CD8-positive, alpha-beta memory T cell (primary cell): Measurements from ENCODE around the gene SCAMP2. TPM values are rescaled to one million over a fixed set of nuclear protein-coding genes. Genes with fewer than 3 reads are reported as not detected.
A peak's percentile ranks its signal among the peaks of the same experiment; 100 is the strongest.

Experiments used
- CTCF ChIA-PET: fragments of 350-600 bp; sonication (Branson Sonifier 250); formaldehyde crosslinking; loops from one replicate; lab custom pipeline; 2021; ENCODE audit warnings: antibody characterized with exemption; lab: Charles Lee
- POLR2A ChIA-PET: fragments of 350-600 bp; sonication (Branson Sonifier 250); formaldehyde crosslinking; loops from one replicate; lab custom pipeline; 2021; ENCODE audit warnings: antibody characterized with exemption; lab: Charles Lee
- DNase-seq, 5 donors: peaks; one replicate each; pipeline versions ENCODE4 v3.0.0 to v3.0.0-alpha.2; 2020 to 2022; ENCODE audit warnings: mixed read lengths in 1 of 5
- H3K27ac ChIP-seq: one replicate; pipeline ENCODE4 v1.7.0; 2013; ENCODE audit warnings: low read depth, mild to moderate bottlenecking, low read length, moderate library complexity
- H3K27me3 ChIP-seq: 2 replicates; pipeline ENCODE4 v1.7.0; 2013; ENCODE audit warnings: low read length, mild to moderate bottlenecking; ENCODE audit not compliant: insufficient read depth, poor library complexity, severe bottlenecking
- H3K36me3 ChIP-seq: 2 replicates; pipeline ENCODE4 v1.7.0; 2013; ENCODE audit warnings: mild to moderate bottlenecking, low read length, moderate library complexity; ENCODE audit not compliant: insufficient read depth
- H3K4me1 ChIP-seq: 2 replicates; pipeline ENCODE4 v1.7.0; 2013; ENCODE audit warnings: mild to moderate bottlenecking, low read length, moderate library complexity; ENCODE audit not compliant: insufficient read depth
- H3K4me3 ChIP-seq: 2 replicates; pipeline ENCODE4 v1.7.0; 2013; ENCODE audit warnings: mild to moderate bottlenecking, low read length
- H3K9me3 ChIP-seq: 2 replicates; pipeline ENCODE4 v1.7.0; 2013; ENCODE audit warnings: mild to moderate bottlenecking, low read length
- H3K27ac Mint-ChIP-seq, 8 donors: one replicate each; pipeline ENCODE4 v1.8.0; 2020 to 2021; ENCODE audit warnings: mixed read lengths in 8 of 8, mild to moderate bottlenecking in 6 of 8, inconsistent platforms in 3 of 8, moderate library complexity in 3 of 8
- H3K27me3 Mint-ChIP-seq, 2 donors: one replicate each; pipeline ENCODE4 v1.8.0; 2020 to 2021; ENCODE audit warnings: mixed read lengths in 2 of 2, mild to moderate bottlenecking in 1 of 2, moderate library complexity in 1 of 2
- H3K36me3 Mint-ChIP-seq, 3 donors: one replicate each; pipeline ENCODE4 v1.8.0; 2020 to 2021; ENCODE audit warnings: mixed read lengths in 3 of 3, inconsistent platforms in 1 of 3, mild to moderate bottlenecking in 1 of 3
- H3K4me1 Mint-ChIP-seq, 3 donors: one replicate each; pipeline ENCODE4 v1.8.0; 2020 to 2021; ENCODE audit warnings: mixed read lengths in 3 of 3, inconsistent platforms in 1 of 3, mild to moderate bottlenecking in 1 of 3
- H3K4me3 Mint-ChIP-seq, 7 donors: one replicate each; pipeline ENCODE4 v1.8.0; 2020 to 2021; ENCODE audit warnings: mixed read lengths in 7 of 7, mild to moderate bottlenecking in 6 of 7, moderate library complexity in 4 of 7, inconsistent platforms in 2 of 7
- H3K9me3 Mint-ChIP-seq, 5 donors: one replicate each; pipeline ENCODE4 v1.8.0; 2020 to 2022; ENCODE audit warnings: mixed read lengths in 5 of 5, mild to moderate bottlenecking in 3 of 5, moderate library complexity in 2 of 5, inconsistent platforms in 1 of 5
- polyA plus RNA-seq: library from polyadenylated mRNA; unstranded; fragments of 300-500 nt; fragmentation: Illumina TruSeq; gene quantifications from one replicate; pipeline ENCODE4 v1.2.3, GENCODE V29; 2021
- total RNA-seq, 2 experiments: library from RNA; stranded (reverse); gene quantifications; one replicate each; pipeline ENCODE4 v1.2.3, GENCODE V29; 2021

SCAMP2 gene
- total and polyA plus RNA-seq, 3 experiments from 2014 or later: 82.8 to 154 (median 84.2) TPM

DNA sequence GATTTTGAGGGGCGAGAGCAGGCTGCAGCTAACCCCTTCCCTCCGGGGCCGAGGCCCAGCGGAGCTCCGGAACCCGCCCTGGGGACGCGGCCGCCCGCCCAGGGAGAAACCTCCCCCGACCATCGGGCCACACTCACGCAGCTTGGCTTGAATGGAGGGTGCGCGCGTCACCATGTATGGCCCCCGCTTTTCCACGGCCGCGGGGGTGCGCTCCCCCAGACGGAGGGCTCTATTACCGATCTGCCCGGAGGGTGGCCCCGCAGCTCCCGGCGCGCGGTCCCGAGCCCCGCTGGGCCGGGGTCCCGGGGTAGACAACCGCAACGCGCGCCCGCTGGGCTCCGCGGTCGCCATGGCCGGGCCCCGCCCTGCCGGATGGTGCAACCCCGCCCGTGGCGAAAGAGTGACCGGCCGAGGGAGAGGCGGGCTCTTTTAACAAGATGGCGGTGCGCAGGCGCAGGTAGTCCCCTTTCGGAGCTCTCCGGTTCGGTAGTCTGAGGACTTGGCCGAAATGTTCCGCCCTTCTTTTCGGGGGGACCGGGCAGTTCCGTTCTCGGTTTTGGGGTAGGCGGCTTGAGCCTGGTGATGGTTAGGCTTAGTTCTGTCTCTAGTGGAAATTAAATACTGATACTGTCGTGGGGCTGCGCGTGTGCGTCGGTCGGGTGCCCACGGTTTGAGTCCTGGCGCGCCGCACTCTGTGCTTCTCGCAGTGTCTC, 33.4 kb upstream of the SCAMP2 start, which contains the start of gene FAM219B:
Gene FAM219B, minus strand, starts transcription at position 402 of the 713 bp plus-strand sequence. Its CDS starts 51 bp downstream, at position 351.
- ChIA-PET POLR2A (interaction anchor here (0.8 to 1.7 kb wide), 7 partner anchors 9 to 129 kb away, joined by 3 to 12 read pairs (median 6); partner anchors contain the start of genes COX5A, MPI and ULK3), CTCF (interaction anchor here (0.6 to 2.5 kb wide), 15 partner anchors 10 to 274 kb away, joined by 3 to 15 read pairs (median 4); partner anchors contain the start of genes MPI and SCAMP2)
- H3K36me3 ChIP-seq: peaks cover 9% of the 10 kb centered on the region
- peaks cover 38 to 42% (median 41%) of the 10 kb centered on the region in 3 donors for H3K4me1 Mint-ChIP-seq
- H3K27me3 ChIP-seq: no peaks in the 10 kb centered on the region
- peaks cover 0 to 45% (median 5%) of the 10 kb centered on the region in 3 donors for H3K36me3 Mint-ChIP-seq
- H3K9me3 Mint-ChIP-seq: no peaks in the 10 kb centered on the region
- no peaks in the 10 kb centered on the region for H3K9me3 ChIP-seq
- H3K27me3 Mint-ChIP-seq: no peaks in the 10 kb centered on the region
- peak within 1 kb of the TSS; percentile 80 for H3K27ac ChIP-seq
- DNase-seq: peak; percentile 68 to 83 (median 71)
- peak within 1 kb of the TSS; percentile 92 to 99 (median 99) for H3K4me3 Mint-ChIP-seq
- H3K4me3 ChIP-seq: peak within 1 kb of the TSS; percentile 93
- H3K27ac Mint-ChIP-seq: peak within 1 kb of the TSS; percentile 94 to 99 (median 98)
- peaks cover 32% of the 10 kb centered on the region for H3K4me1 ChIP-seq

DNA sequence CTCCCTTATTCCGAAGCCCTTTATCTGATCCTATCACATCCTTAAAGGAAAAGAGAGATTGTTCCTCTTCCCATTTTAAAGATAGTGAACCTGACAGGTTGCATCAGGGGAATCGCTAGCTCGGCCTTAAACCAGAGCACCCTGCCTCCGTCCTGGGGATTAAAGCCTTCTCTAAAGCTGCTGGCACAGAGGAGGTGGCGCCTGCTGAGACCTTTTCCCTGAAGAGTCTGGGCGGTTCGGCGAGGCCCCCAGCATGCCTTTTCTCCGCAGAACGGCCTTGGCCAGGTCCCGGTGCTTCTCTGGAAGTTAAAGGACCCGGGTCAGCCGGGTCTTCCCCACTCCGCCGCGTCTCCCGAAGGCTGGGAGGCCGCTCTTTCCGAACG, 32.9 kb upstream of the SCAMP2 start:
- H3K4me1 Mint-ChIP-seq: peaks cover 43 to 46% (median 45%) of the 10 kb centered on the region in 3 donors
- Histone ChIP-seq H3K27ac (peak overlapping the region; percentile 80), H3K9me3 (no peaks in the 10 kb centered on the region), H3K4me3 (peak overlapping the region; percentile 93), H3K27me3 (no peaks in the 10 kb centered on the region), H3K4me1 (peaks cover 37% of the 10 kb centered on the region), H3K36me3 (peaks cover 12% of the 10 kb centered on the region)
- peak overlapping the region; percentile 92 to 99 (median 99) for H3K4me3 Mint-ChIP-seq
- H3K36me3 Mint-ChIP-seq: peaks cover 0 to 45% (median 2%) of the 10 kb centered on the region in 3 donors
- POLR2A ChIA-PET: interaction anchor here (0.8 to 1.7 kb wide), 7 partner anchors 9 to 129 kb away, joined by 3 to 12 read pairs (median 6); partner anchors contain the start of genes COX5A, MPI and ULK3
- no peaks in the 10 kb centered on the region for H3K9me3 Mint-ChIP-seq
- H3K27me3 Mint-ChIP-seq: no peaks in the 10 kb centered on the region
- CTCF ChIA-PET: interaction anchor here (0.6 to 2.5 kb wide), 13 partner anchors 9 to 274 kb away, joined by 3 to 15 read pairs (median 4); partner anchors contain the start of genes MPI and SCAMP2
- peak overlapping the region; percentile 79 to 98 (median 86) for H3K27ac Mint-ChIP-seq
- no peak for DNase-seq

DNA sequence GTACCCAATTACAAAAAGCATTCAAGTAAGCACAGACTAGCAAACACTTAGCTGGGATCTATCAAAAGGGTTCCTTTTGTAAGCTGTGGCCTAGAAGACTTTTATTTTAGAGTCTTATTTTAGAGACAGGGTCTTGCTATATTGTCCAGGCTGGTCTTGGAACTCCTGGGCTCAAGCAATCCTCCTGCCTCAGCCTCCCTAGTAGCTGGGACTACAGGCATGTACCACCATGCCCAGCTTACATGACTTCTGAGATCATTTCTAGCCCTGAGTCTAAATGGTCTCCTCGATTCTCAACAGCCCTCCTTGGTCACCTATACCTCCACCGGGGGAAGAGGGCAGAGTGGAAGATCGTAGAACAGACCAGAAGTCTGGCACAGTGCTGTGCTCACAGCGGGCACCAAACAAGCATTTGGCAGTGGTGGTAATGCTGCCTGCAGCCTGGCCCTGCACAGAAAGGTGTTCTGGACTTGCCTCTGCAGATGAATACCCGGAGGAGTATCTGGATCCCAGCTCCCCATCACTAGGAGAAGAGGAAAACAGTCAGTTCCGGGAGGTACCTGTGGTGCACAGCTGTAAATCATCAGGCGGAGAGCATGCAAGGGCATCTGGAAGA, 31.1 kb upstream of the SCAMP2 start:
- no peak for DNase-seq
- Mint-ChIP-seq H3K27me3 (no peaks in the 10 kb centered on the region), H3K4me3 (peak overlapping the region in 6 of 7 donors; percentile 57 to 99 (median 92)), H3K36me3 (peaks cover 0 to 61% (median 8%) of the 10 kb centered on the region in 3 donors), H3K9me3 (no peaks in the 10 kb centered on the region), H3K27ac (peak overlapping the region in 7 of 8 donors; percentile 45 to 98 (median 80)), H3K4me1 (peaks cover 45 to 55% (median 51%) of the 10 kb centered on the region in 3 donors)
- Histone ChIP-seq H3K27me3 (no peaks in the 10 kb centered on the region), H3K4me1 (peaks cover 42% of the 10 kb centered on the region), H3K27ac (no peak overlapping the region), H3K4me3 (no peak overlapping the region), H3K36me3 (peaks cover 25% of the 10 kb centered on the region), H3K9me3 (no peaks in the 10 kb centered on the region)
- ChIA-PET CTCF (interaction anchor here (2.5 to 4.9 kb wide), 2 partner anchors 61 to 134 kb away, joined by 15 to 44 read pairs; partner anchors contain the start of gene ULK3), POLR2A (interaction anchor here (0.6 to 0.7 kb wide), 2 partner anchors 11 to 255 kb away, joined by 3 to 4 read pairs; no protein-coding TSS in a partner anchor)

DNA sequence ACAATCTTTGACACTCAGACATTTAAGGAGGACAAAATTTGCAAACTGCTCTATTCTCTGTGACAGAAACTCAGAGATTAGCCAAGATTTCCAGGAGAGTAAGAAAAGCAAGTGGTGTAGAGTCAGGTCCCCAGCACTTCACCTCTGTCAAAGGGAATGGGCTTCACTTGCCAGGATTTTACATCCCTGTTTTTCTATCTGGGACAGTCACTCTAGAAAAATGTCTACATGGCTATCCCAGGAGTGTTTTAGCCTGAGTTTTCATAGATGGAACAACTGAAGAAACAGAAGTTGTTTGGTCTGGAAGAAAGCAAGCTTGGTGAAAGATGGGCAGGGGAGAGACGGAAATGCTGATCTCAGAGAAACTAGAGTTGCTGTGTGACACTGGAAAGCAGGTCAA, 30.5 kb upstream of the SCAMP2 start:
- Histone ChIP-seq H3K9me3 (no peaks in the 10 kb centered on the region), H3K4me1 (peaks cover 42% of the 10 kb centered on the region), H3K4me3 (no peak overlapping the region), H3K27ac (no peak overlapping the region), H3K27me3 (no peaks in the 10 kb centered on the region), H3K36me3 (peaks cover 25% of the 10 kb centered on the region)
- DNase-seq: no peak
- Mint-ChIP-seq H3K4me1 (peaks cover 45 to 61% (median 56%) of the 10 kb centered on the region in 3 donors), H3K4me3 (peak overlapping the region in 4 of 7 donors; percentile 21 to 79 (median 46)), H3K36me3 (peaks cover 0 to 67% (median 8%) of the 10 kb centered on the region in 3 donors), H3K27ac (peak overlapping the region in 7 of 8 donors; percentile 44 to 98 (median 75)), H3K27me3 (no peaks in the 10 kb centered on the region), H3K9me3 (no peaks in the 10 kb centered on the region)
- POLR2A ChIA-PET: interaction anchor here (0.5 to 0.7 kb wide), 3 partner anchors 11 to 256 kb away, joined by 3 to 4 read pairs (median 4); no protein-coding TSS in a partner anchor
- CTCF ChIA-PET: interaction anchor here (1.5 to 4.9 kb wide), 4 partner anchors 47 to 113 kb away, joined by 3 to 44 read pairs (median 11); partner anchors contain the start of gene ULK3

DNA sequence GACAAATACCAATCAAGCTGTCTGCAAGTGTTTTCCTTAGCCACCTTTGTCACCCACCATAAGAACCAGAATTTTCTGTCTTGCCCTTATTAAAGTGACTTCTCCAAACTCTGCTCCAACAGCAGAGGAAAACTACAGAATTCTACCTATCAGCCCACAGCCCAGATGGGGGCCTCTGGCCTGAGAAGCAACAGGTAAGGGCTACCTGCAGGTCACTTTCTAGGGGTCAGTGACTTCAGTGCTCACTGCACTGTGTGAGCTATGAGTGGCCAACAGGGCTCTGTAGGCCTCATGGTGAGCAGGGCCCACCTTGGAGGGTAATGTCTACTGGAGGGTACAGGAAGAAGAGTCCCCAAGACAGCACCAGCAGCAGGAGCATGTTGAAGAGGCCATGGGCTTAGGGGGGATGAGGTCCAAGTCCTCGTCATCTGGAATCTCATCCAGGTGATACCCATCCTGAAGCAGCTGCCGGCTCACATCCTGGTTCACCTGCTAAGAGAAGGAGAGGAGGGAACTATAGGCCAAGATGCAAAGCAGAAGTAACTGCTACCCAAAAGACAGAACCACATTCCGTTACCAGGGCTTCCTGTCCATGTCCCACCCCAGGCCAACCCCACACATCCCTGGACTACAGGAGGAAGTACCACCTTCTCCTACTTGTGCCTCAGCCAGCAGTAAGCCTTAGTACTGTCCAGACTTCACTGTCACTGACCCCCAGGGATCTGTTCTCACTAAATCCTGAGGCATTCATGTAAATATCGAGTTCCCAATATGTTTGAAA, 29.3 kb upstream of the SCAMP2 start:
- Mint-ChIP-seq H3K4me3 (no peak overlapping the region), H3K27ac (peak overlapping the region; percentile 6 to 87 (median 84)), H3K27me3 (no peaks in the 10 kb centered on the region), H3K4me1 (peaks cover 44 to 60% (median 53%) of the 10 kb centered on the region in 3 donors), H3K36me3 (peaks cover 0 to 76% (median 8%) of the 10 kb centered on the region in 3 donors), H3K9me3 (no peaks in the 10 kb centered on the region)
- ChIA-PET POLR2A (interaction anchor here (1.3 kb wide), 1 partner anchor 9 kb away, joined by 4 read pairs; no protein-coding TSS in a partner anchor), CTCF (interaction anchor here (0.6 to 4.9 kb wide), 45 partner anchors 7 to 461 kb away, joined by 3 to 46 read pairs (median 5); partner anchors contain the start of genes COX5A, CPLX3, MPI and SCAMP2)
- H3K4me1 ChIP-seq: peaks cover 39% of the 10 kb centered on the region
- no peaks in the 10 kb centered on the region for H3K9me3 ChIP-seq
- H3K27ac ChIP-seq: no peak overlapping the region
- DNase-seq: no peak
- no peaks in the 10 kb centered on the region for H3K27me3 ChIP-seq
- no peak overlapping the region for H3K4me3 ChIP-seq
- peaks cover 25% of the 10 kb centered on the region for H3K36me3 ChIP-seq

DNA sequence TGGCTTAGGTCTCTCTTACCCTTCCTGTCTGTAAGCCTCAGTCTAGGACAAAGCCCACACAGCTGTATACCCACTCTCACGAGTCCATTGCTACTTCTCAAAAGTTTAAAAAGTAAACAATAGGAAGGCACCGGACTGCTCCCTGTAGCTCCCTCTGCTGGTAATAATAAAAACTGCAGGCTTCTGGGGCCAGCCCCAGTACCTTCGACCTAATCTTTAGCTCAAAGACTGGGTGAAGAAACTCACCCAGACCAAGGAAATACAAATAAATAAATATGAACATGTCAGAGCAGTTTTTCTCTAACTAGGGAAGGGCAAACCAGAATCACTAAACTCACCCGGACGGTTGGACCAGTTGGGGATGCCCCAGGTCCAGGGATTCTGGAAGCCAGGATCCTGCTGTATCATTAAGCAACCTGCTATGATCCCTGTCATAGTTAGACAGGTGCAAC, 28.5 kb upstream of the SCAMP2 start:
- H3K4me1 Mint-ChIP-seq: peaks cover 37 to 57% (median 45%) of the 10 kb centered on the region in 3 donors
- H3K4me3 Mint-ChIP-seq: peak overlapping the region in 2 of 7 donors; percentile 48 to 76
- no peaks in the 10 kb centered on the region for H3K27me3 Mint-ChIP-seq
- H3K27ac ChIP-seq: no peak overlapping the region
- peaks cover 35% of the 10 kb centered on the region for H3K4me1 ChIP-seq
- H3K9me3 Mint-ChIP-seq: no peaks in the 10 kb centered on the region
- POLR2A ChIA-PET: interaction anchor here (0.6 to 1.3 kb wide), 5 partner anchors 8 to 57 kb away, joined by 3 to 10 read pairs (median 4); partner anchors contain the start of gene COX5A
- no peaks in the 10 kb centered on the region for H3K27me3 ChIP-seq
- peak; percentile 29 to 74 (median 59) for DNase-seq
- peaks cover 25% of the 10 kb centered on the region for H3K36me3 ChIP-seq
- no peaks in the 10 kb centered on the region for H3K9me3 ChIP-seq
- H3K27ac Mint-ChIP-seq: peak overlapping the region; percentile 6 to 91 (median 82)
- peaks cover 0 to 78% (median 8%) of the 10 kb centered on the region in 3 donors for H3K36me3 Mint-ChIP-seq
- CTCF ChIA-PET: interaction anchor here (0.6 to 4.9 kb wide), 44 partner anchors 8 to 460 kb away, joined by 3 to 46 read pairs (median 5); partner anchors contain the start of genes COX5A, CPLX3, MPI and SCAMP2
- no peak overlapping the region for H3K4me3 ChIP-seq
